ENCODE results near the gene CDK12.
A peak's percentile ranks its signal among the peaks of the same experiment; 100 is the strongest.
"Not testable (repeated sequence)": the region's sequence is repeated elsewhere in the genome, so short reads cannot be mapped to it uniquely, and the experiment has no call there.

Gene CDK12

GRCh38 chr17:39508987-39509386, 47.7 kb downstream of the CDK12 start:
- DNase-seq = no peak

- DNase-seq = no peak
Measured at GRCh38 chr17:39513309-39513708, 52.0 kb downstream of the CDK12 start.

DNA sequence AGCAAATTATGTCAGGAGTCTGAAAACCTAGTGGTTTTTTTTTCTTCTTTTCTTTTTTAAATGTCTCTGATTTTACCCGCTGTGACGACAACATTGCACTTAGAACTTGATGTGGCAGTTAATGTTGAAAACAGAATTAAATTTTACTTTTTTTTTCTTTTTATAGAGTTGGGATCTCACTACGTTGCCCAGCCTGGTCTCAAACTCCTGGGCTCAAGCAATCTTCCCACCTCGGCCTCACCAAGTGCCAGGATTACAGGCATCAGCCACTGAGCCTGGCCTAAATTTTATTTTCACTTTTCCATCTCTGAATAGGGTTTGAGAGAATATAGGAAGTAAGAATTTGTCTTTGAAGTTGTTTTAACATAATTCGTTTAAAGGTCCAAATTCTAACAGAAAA, 52.6 kb downstream of the CDK12 start:
- no peak for DNase-seq

DNA sequence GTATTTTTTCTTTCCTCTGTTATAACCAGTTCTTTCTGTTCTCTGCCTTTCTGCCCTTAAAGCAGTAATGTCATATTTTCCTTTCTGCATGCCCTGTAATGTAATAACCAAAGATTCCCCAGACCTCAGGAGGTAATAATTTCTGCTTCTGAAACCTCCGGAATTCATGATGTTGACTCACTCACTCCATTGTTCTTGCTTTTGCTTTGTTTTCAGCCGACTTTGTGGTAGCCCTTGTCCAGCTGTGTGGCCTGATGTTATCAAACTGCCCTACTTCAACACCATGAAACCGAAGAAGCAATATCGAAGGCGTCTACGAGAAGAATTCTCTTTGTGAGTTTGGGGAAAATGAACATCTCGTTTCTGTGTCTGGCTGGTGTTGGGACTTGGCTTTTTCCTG, 55.9 kb downstream of the CDK12 start:
- DNase-seq = no peak

GRCh38 chr17:39525801-39526506, 64.7 kb downstream of the CDK12 start:
- no peak for DNase-seq

DNA sequence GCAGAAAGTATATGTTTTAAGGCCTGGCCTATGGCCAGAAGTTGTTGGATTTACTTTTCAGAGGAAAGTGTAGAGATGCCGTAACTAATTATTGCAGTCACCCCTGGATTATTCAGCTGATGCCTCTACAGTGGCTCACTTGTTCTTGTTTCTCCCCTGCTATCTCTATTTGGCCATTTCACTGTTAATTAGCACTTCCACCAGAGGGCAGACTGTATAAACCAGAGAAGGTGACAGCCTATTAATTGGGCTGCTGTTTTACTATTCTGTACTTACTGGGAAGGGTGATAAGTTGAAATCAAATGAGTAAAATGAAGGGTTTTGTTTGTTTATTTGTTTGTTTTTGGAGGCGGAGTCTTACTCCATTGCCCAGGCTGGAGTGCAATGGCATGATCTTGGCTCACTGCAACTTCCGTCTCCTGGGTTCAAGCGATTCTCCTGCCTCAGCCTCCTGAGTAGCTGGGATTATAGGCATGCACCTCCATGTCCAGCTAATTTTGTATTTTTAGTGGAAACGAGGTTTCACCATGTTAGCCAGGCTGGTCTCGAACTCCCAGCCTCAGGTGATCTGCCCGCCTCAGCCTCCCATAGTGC, 66.0 kb downstream of the CDK12 start:
- no peak for DNase-seq

DNA sequence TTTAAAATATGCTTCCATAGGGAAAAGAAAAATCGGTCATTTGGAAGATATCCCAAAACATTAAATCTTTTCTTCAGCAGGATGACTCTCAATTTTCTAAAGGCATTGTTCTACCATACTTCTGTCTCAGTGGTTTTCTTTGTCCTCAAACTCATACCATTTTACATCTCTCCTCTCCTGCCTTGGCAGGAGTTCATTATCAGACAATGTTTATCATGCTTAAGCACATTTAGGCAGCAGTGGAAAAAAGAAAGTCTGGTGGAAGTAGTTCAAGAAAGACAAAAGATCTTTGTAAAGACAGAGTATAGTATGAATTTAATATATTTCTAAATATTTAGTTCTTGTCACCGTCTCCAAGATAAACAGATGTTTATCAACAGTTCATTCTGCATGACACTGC, 68.2 kb downstream of the CDK12 start:
- no peak for DNase-seq

DNA sequence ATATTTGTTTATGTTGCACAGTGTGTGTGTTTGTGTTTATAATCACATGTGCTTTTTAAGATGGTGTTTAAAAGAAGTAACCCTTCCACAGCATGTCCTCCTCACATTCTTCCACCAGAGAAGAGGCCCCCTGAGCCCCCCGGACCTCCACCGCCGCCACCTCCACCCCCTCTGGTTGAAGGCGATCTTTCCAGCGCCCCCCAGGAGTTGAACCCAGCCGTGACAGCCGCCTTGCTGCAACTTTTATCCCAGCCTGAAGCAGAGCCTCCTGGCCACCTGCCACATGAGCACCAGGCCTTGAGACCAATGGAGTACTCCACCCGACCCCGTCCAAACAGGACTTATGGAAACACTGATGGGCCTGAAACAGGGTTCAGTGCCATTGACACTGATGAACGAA, 69.2 kb downstream of the CDK12 start:
- no peak for DNase-seq

DNA sequence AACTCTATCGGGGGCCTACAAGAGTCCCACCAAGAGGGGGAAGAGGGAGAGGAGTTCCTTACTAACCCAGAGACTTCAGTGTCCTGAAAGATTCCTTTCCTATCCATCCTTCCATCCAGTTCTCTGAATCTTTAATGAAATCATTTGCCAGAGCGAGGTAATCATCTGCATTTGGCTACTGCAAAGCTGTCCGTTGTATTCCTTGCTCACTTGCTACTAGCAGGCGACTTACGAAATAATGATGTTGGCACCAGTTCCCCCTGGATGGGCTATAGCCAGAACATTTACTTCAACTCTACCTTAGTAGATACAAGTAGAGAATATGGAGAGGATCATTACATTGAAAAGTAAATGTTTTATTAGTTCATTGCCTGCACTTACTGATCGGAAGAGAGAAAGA, 70.0 kb downstream of the CDK12 start:
- no peak for DNase-seq

DNA sequence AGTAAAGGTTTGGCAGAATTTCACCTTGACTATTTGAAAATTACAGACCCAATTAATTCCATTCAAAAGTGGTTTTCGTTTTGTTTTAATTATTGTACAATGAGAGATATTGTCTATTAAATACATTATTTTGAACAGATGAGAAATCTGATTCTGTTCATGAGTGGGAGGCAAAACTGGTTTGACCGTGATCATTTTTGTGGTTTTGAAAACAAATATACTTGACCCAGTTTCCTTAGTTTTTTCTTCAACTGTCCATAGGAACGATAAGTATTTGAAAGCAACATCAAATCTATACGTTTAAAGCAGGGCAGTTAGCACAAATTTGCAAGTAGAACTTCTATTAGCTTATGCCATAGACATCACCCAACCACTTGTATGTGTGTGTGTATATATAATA, 72.6 kb downstream of the CDK12 start:
- DNase-seq = no peak

- no peak for DNase-seq
Measured at GRCh38 chr17:39534768-39535405, 73.6 kb downstream of the CDK12 start.

DNA sequence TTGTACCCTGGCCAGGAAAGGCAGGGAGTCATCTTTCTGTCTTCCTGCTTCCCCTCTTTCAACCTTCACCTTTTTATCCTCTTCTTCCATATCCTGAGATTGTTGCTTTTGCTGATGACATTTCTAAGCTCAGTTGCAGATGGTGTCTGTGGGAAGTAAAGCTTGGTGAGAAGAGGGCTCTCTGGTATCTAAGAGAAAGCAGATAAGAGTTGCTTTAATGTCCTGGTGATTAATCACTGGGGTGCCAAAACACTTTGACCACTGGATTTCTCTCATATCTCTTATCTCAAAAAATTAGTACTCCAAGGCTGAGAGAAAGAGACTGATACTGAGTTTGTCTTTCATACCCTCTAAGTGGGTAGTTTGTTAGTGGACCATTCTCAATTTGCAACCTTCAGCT, 75.2 kb downstream of the CDK12 start:
- DNase-seq = no peak

DNA sequence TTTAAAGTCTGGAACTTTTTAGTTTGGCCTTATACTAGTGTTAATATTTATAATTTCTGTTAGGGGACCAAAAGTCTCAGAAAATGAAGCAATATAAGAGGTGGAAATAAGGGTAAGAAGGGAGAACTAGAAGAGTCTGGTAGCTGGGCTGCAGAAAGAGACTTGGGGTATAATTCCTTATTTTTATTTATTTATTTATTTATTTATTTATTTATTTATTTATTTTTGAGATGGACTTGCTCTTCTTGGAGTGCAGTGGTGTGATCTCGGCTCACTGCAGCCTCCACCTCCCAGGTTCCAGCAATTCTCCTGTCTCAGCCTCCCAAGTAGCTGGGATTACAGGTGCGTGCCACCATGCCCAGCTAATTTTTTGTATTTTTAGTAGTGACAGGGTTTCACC, 76.1 kb downstream of the CDK12 start:
- not testable (repeated sequence) for DNase-seq

DNA sequence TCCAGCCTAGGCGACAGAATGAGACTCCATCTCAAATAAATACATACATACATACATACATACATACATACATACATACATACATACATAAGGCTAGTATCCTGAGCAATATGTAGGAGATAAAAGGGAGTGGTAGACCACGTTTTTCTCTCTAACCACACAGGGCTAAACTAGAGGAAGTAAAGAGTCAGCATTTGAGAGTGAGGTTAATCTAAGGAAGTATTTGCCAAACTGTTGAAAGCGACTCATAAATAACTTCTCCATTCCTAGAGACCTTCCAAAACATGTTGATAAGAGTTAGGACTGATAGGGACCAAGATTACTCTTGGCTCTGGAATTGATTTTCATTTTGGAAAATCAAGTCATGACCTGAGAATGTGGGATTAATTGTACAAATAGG, 77.6 kb downstream of the CDK12 start:
- DNase-seq = no peak

- DNase-seq = no peak
Measured at GRCh38 chr17:39540611-39541010, 79.3 kb downstream of the CDK12 start.

DNA sequence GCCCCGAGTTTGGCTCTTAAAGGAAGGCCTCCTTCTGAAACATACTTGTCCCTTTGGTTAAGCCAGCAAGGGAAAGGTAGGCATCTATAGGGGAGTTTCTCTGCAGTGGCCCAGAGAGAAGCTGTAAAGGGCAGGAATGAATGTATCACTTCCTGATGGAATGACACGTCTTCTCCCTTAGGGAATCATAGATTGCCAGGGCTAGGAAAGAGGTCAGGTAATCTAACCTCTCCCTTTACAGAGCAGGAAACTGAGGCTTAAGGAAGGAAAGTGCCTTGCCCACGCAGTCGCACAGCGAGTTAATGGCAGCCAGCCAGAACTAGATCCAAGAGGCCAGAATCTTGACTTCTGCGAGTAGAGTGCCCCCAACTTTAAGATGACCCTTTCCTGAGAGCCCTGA, 80.4 kb downstream of the CDK12 start:
- DNase-seq = no peak

DNA sequence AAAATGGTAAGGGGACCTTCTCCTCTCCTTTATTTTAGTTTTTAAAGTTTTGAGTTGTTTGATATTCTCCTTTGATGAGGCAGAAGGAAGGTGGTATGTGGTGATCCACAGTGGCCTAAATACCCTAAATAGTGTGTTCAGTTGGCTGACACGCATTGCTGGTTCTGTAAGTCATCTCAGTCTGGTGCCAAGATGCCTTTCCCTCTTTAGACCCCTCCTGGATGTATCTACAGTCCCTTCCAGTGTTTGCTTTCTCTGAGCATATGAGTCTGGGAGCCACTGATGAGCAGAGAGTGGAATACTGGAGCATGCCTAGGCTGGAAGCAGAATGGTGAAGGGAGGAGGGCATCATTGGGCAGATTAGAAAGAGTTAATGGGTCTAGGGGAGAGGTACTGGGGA, 81.9 kb downstream of the CDK12 start:
- DNase-seq = no peak

DNA sequence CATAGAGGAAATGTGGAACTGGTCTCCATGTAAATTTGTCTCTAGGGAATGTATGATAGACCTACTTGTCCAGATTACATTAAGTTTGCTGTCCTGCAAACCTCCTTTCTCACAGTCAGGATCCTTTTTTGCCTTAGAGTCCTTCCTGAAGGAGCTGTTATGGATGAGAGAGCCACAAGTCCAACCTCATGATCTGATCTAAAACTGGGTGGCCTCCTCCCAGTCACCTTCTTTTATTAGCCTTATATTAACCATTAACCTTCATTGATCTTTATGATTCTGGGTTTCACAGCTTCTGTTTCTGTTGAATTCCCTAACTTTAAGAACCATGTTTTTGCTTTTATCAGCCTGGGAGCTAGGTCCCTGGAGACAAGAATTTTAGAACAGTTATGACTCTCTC, 82.4 kb downstream of the CDK12 start:
- no peak for DNase-seq

GRCh38 chr17:39544361-39544760, 83.1 kb downstream of the CDK12 start:
- DNase-seq = not testable (repeated sequence)

DNA sequence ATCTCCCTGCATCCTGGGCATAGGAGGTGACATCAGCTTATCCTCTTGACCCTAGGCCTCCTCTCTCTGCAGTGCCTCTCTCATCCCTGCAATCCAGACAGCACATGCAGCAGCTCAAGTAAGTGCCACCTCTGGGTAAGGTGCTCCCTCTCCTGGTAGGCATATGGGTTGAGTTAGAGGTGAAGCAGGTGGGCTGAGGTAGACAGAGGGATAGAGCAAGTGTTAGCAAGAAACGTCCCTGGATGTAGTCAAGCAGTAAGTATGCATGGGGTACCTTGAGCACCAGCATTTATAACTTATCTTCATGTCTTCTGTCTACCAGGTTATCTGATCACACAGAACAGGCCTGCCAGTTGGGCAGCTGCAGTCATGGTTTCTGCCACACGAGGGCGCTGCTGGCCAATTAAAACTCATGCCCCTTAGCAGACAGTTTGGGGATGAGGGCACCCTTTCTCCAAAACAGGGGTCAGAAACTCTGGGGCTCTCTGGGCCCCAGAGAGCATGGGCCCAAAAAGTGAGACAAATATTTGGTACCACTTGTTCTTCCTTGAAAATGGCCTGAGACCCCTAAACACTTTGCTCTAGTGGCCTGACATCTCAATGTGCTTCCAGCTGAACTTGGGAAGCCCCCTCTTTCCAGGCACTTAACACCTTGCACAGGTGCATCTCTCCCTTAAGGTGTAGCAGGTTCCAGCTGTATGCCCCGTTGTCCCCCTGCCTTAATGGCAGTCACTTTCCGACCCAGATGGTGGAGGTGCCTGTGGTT, 86.6 kb downstream of the CDK12 start:
- DNase-seq = peak; percentile 79

DNA sequence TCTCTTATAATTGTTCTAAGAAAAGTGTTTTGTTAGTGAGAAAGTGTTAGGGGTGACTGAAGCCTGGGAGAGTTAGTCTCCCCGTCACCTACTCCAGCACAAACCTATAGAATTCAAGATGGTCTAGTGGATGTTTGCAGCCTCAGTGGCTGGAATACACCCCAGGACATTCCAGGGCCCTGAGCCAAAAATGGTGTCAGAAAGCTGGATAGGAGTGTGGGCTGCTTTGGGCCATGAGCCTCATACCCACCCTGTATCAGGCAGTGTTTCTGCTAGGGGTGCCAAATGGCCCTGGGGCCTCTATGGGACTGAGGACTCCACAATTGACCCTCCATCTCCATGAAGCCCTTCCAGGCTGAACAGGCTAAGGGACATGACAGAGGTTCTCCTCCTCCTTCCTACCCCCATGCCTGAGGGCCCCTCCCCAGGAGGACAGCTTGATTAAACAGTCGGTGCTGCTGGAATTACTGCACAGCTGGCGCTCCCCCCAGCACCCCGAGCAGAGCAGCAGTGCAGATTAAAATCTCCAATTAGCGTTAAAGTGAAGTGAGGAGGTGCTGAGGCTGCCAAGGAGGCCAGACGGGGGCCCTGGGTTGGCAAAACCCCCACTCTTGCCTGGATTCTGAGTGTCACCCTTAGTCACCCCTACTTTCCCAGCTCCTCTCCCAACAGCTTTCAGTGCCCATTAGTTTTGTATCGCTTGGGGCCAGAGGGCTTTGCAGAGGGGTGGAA, 87.4 kb downstream of the CDK12 start:
- DNase-seq = no peak

DNA sequence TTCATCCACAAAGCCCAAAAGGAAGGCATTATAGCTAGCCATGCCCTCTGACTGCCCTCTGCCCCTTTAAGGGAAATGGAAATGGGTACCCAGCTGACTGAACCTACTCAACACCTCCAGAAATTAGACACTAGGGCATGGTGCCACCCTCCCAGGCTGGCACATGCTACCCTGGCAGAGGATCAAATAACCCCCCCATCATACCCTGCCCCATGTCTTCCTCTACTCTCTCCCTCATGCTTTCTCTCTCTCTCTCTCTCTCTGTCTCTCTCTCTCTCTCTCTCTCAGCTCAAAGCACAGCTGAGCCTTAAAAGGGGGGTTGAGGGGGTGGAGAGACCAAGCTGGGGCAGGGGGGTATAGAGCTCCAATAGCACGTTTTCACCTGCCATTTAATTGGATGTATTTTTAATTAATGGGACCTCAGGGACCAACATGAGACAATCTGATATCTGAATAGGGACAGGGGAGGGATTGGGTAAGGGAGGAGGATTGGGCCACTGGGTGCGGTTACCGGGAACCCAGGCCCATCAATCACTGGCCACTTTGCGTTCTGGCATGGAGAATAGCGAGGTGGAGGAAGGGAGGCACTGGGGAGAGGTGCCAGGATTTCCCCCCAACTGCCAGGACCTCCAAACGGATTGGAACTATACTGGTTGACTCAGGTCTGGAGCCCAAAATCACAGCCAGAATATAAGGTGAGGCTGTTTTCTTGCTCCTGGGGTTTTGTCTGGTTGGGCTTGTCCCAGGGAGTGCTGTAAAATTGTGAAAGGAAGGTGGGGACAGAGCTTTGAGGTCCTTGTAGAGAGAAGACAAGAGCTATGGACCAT, 88.7 kb downstream of the CDK12 start:
- DNase-seq = no peak

All from activated CD8-positive, alpha-beta memory T cell treated with anti-CD3 and anti-CD28 coated beads, Interleukin-2, amount 50 U/mL, for 4 hours (primary cell).